Endothelial cell of umbilical vein (primary cell): ENCODE data around the gene MSH5. TPM values are rescaled to one million over a fixed set of nuclear protein-coding genes. Genes with fewer than 3 reads are reported as not detected.
A peak's percentile ranks its signal among the peaks of the same experiment; 100 is the strongest.

Source experiments
- BruUV-seq: library from RNA; stranded (reverse); fragments of 400-500 nt; replicated peaks from 2 replicates; lab custom pipeline; 2021; lab: Mats Ljungman, UMichigan
- CTCF ChIA-PET: fragments of 300-600, 350-600 bp; sonication (Branson Sonifier 250); formaldehyde crosslinking; loops from one replicate; lab custom pipeline; 2021; ENCODE audit warnings: antibody characterized with exemption, inconsistent platforms; lab: Charles Lee
- POLR2A ChIA-PET: fragments of 300-600, 350-600 bp; sonication (Branson Sonifier 250); formaldehyde crosslinking; loops from one replicate; lab custom pipeline; 2021; ENCODE audit warnings: antibody characterized with exemption, inconsistent platforms; lab: Charles Lee
- DNase-seq: peaks from one replicate; pipeline ENCODE4 v3.0.0-alpha.2; 2011; ENCODE audit warnings: low read depth, low spot score
- FAIRE-seq: peaks from 2 replicates; lab custom pipeline; 2011; peaks lifted over from hg19 to GRCh38; lab: Jason Lieb, UNC
- H2AFZ ChIP-seq: 2 replicates; pipeline ENCODE4 v1.6.0; 2012; ENCODE audit warnings: low read depth, low read length, control low read depth, inconsistent platforms
- H3K27ac ChIP-seq: 2 replicates; pipeline ENCODE4 v1.5.1; 2011; ENCODE audit warnings: low read depth, mild to moderate bottlenecking, control low read depth, low read length, moderate library complexity; ENCODE audit not compliant: insufficient read depth
- H3K27me3 ChIP-seq, 2 experiments: 2 replicates each; pipeline versions ENCODE4 v1.6.0 to v1.6.1; 2011; ENCODE audit warnings: low read length in 2 of 2, mixed read lengths in 1 of 2; ENCODE audit not compliant: control insufficient read depth in 2 of 2, insufficient read depth in 2 of 2
- H3K36me3 ChIP-seq, 2 experiments: 2 replicates in 1 of 2; 3 replicates in 1 of 2; pipeline ENCODE4 v1.5.1; 2011; ENCODE audit warnings: low read length in 2 of 2, mild to moderate bottlenecking in 1 of 2, moderate library complexity in 1 of 2; ENCODE audit not compliant: control insufficient read depth in 2 of 2, insufficient read depth in 2 of 2; ENCODE audit errors: extremely low read depth in 1 of 2
- H3K4me1 ChIP-seq: 3 replicates; pipeline ENCODE4 v1.5.1; 2011; ENCODE audit warnings: mild to moderate bottlenecking, low read length; ENCODE audit not compliant: control insufficient read depth, insufficient read depth; ENCODE audit errors: extremely low read depth
- H3K4me2 ChIP-seq: 2 replicates; pipeline ENCODE4 v1.6.1; 2011; ENCODE audit warnings: low read length, control low read depth, mixed read lengths; ENCODE audit not compliant: insufficient read depth
- H3K4me3 ChIP-seq, 3 experiments: fragments of 200-600 bp in 1 of 3; sonication (generic), shearing (Covaris generic) in 1 of 3; replicated peaks in 1 of 3; 2 replicates each; pipeline ENCODE4 v1.5.1; 2011 to 2016; ENCODE audit warnings: control low read depth in 3 of 3, low read length in 3 of 3, mild to moderate bottlenecking in 2 of 3, inconsistent platforms in 1 of 3, low read depth in 1 of 3, moderate library complexity in 1 of 3; ENCODE audit not compliant: insufficient read depth in 1 of 3
- H3K79me2 ChIP-seq: 2 replicates; pipeline ENCODE4 v1.6.0; 2012; ENCODE audit warnings: low read length, inconsistent platforms; ENCODE audit not compliant: control insufficient read depth, insufficient read depth
- H3K9ac ChIP-seq: replicated peaks from 2 replicates; pipeline ENCODE3; 2011; ENCODE audit warnings: low read length, control low read depth; ENCODE audit not compliant: insufficient read depth; ENCODE audit errors: extremely low read depth
- H3K9me1 ChIP-seq: replicated peaks from 3 replicates; pipeline ENCODE4 v1.6.0; 2011; ENCODE audit warnings: mild to moderate bottlenecking, low read length; ENCODE audit not compliant: control insufficient read depth, insufficient read depth; ENCODE audit errors: extremely low read depth
- H3K9me3 ChIP-seq: replicated peaks from 2 replicates; pipeline ENCODE4 v1.5.1; 2012; ENCODE audit warnings: low read length, inconsistent platforms; ENCODE audit not compliant: control insufficient read depth, insufficient read depth
- H4K20me1 ChIP-seq: replicated peaks from 2 replicates; pipeline ENCODE3; 2011; ENCODE audit warnings: mild to moderate bottlenecking, low read length; ENCODE audit not compliant: control insufficient read depth, insufficient read depth; ENCODE audit errors: extremely low read depth
- EZH2 ChIP-seq: IDR thresholded peaks from 2 replicates; pipeline ENCODE4 v1.6.1; 2012; ENCODE audit warnings: borderline replicate concordance, low read depth, mild to moderate bottlenecking, moderate library complexity, low read length, inconsistent platforms; ENCODE audit not compliant: severe bottlenecking
- FOS ChIP-seq: IDR thresholded peaks from 2 replicates; pipeline ENCODE4 v1.6.1; 2011; ENCODE audit warnings: mild to moderate bottlenecking, low read length, moderate library complexity, borderline replicate concordance; ENCODE audit not compliant: insufficient read depth
- GATA2 ChIP-seq: IDR thresholded peaks from 2 replicates; pipeline ENCODE4 v1.7.0; 2011; ENCODE audit warnings: low read depth, mild to moderate bottlenecking, moderate library complexity, mixed read lengths, low read length; ENCODE audit not compliant: insufficient read length, insufficient read depth
- JUN ChIP-seq: IDR thresholded peaks from 2 replicates; pipeline ENCODE4 v1.6.1; 2011; ENCODE audit warnings: borderline replicate concordance, low read depth; ENCODE audit not compliant: insufficient read length, insufficient read depth
- MYC ChIP-seq: IDR thresholded peaks from one replicate; pipeline ENCODE4 v1.6.1; 2011; ENCODE audit warnings: mild to moderate bottlenecking, low read depth, low read length
- POLR2A ChIP-seq: IDR thresholded peaks from 2 replicates; pipeline ENCODE4 v1.6.1; 2012; ENCODE audit warnings: low read depth, mild to moderate bottlenecking, control low read depth, low read length
- POLR2AphosphoS5 ChIP-seq: IDR thresholded peaks from 2 replicates; pipeline ENCODE4 v1.6.1; 2012; ENCODE audit warnings: low read depth, mild to moderate bottlenecking, control low read depth, low read length, moderate library complexity; ENCODE audit not compliant: insufficient read depth
- dilution Hi-C: fragments of 300-500 bp; cut with MboI; formaldehyde crosslinking; loops from one replicate; pipeline ENCODE4 v1.15.0; 2019; ENCODE audit warnings: low sequenced_read_pairs; ENCODE audit not compliant: extremely low pct_ligation_motif_present
- intact Hi-C: fragments of 100-400 bp; cut with micrococcal nuclease; formaldehyde crosslinking; loops from one replicate; pipeline ENCODE4 v1.10.0; 2022
- polyA plus RNA-seq, 4 experiments: library from polyadenylated mRNA; depleted of rRNA in 3 of 4; stranded (reverse) in 3 of 4; unstranded in 1 of 4; fragments of >200 nt; gene quantifications; 2 replicates each; pipeline versions ENCODE4 v1.2.1 to v1.2.3, GENCODE V29; 2011 to 2012; ENCODE audit warnings: missing spikeins in 1 of 4
- total RNA-seq: library from RNA; stranded (reverse); gene quantifications from 2 replicates; pipeline ENCODE4 v1.2.3, GENCODE V29; 2021
- TF ChIP-seq, protein P1 (sequence below): IDR thresholded peaks from 2 replicates; pipeline ENCODE4 v1.6.1; 2011; ENCODE audit not compliant: insufficient read depth, insufficient read length
- TF ChIP-seq, protein P2 (sequence below), 2 donors: IDR thresholded peaks; 1 replicate in 1 of 2; 2 replicates in 1 of 2; pipeline ENCODE4 v1.5.1; 2011; ENCODE audit warnings: low read length in 2 of 2, mild to moderate bottlenecking in 2 of 2, moderate library complexity in 2 of 2, control low read depth in 1 of 2, inconsistent platforms in 1 of 2, low read depth in 1 of 2; ENCODE audit not compliant: insufficient read depth in 1 of 2; ENCODE audit errors: extremely low read depth in 1 of 2

The MSH5 gene
- total and polyA plus RNA-seq, 2 donors (not counting 3 experiments of a cell fraction or from before 2014, with no cell fraction given): 27.1 to 43.8 TPM

DNA sequence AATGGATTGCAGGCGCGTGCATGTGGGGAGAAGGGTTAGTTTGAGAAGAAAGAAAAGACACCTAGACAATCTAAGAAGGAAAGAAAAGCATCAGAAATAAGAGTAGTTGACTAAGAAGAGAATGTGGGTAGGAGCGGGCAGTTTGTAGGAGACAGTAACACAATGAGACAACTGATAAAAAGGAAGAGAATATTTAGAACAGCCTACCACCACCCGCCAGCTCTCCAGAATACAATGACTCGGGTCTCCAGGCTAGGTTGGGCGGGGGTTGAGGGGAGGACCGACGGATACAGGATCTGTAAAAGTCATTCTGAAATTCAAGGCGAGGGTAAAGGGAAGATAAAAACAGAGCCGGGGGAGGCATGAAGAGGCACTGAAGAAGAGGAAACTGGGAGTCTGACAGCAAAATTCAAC, 37.4 kb upstream of the MSH5 start:
- no peaks in the 10 kb centered on the region for H3K9me1 ChIP-seq
- no TSS peak for BruUV-seq
- TF ChIP-seq POLR2A (no peak), POLR2AphosphoS5 (no peak), GATA2 (no peak), EZH2 (no peak), JUN (no peak), FOS (no peak), MYC (no peak)
- TF ChIP-seq, protein P1, sequence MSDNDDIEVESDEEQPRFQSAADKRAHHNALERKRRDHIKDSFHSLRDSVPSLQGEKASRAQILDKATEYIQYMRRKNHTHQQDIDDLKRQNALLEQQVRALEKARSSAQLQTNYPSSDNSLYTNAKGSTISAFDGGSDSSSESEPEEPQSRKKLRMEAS: no peak
- TF ChIP-seq, protein P2, sequence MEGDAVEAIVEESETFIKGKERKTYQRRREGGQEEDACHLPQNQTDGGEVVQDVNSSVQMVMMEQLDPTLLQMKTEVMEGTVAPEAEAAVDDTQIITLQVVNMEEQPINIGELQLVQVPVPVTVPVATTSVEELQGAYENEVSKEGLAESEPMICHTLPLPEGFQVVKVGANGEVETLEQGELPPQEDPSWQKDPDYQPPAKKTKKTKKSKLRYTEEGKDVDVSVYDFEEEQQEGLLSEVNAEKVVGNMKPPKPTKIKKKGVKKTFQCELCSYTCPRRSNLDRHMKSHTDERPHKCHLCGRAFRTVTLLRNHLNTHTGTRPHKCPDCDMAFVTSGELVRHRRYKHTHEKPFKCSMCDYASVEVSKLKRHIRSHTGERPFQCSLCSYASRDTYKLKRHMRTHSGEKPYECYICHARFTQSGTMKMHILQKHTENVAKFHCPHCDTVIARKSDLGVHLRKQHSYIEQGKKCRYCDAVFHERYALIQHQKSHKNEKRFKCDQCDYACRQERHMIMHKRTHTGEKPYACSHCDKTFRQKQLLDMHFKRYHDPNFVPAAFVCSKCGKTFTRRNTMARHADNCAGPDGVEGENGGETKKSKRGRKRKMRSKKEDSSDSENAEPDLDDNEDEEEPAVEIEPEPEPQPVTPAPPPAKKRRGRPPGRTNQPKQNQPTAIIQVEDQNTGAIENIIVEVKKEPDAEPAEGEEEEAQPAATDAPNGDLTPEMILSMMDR (IDR thresholded peaks at IDR 0.05; ENCODE audit: extremely low read depth in 1 of 2, insufficient read depth in 1 of 2, low read depth in 1 of 2, low read length in 2 of 2): no peak
- DNase-seq (no peak), FAIRE-seq (no peak)
- dilution Hi-C loops (no loop called here), intact Hi-C loops (loop anchor here (2.0 kb wide), 2 partner anchors 28 to 36 kb away; no protein-coding TSS in a partner anchor)
- H3K27me3 ChIP-seq: no peaks in the 10 kb centered on the region
- H2AFZ ChIP-seq: peak overlapping the region; percentile 13
- H3K4me2 ChIP-seq: peak overlapping the region; percentile 78
- H3K9ac ChIP-seq: peak overlapping the region; percentile 90
- H4K20me1 ChIP-seq: no peaks in the 10 kb centered on the region
- CTCF ChIA-PET: interaction anchor here (1.2 to 1.9 kb wide), 9 partner anchors 8 to 129 kb away, joined by 3 to 9 read pairs (median 7); partner anchors contain the start of genes DDAH2, LSM2, LY6G5C and LY6G6D
- H3K27ac ChIP-seq: peak overlapping the region; percentile 77
- H3K9me3 ChIP-seq: no peaks in the 10 kb centered on the region
- peaks cover 21% of the 10 kb centered on the region for H3K79me2 ChIP-seq
- H3K4me1 ChIP-seq: peaks cover 11% of the 10 kb centered on the region
- peak overlapping the region; percentile 59 to 80 (median 74) for H3K4me3 ChIP-seq
- POLR2A ChIA-PET: interaction anchor here (1.2 kb wide), 1 partner anchor 38 kb away, joined by 5 read pairs; the partner anchor contains the start of gene MSH5
- peaks cover 0 to 3% of the 10 kb centered on the region in 2 experiments for H3K36me3 ChIP-seq
